EL (cell line): ENCODE measurements around the gene SNRNP35.
"Not testable (repeated sequence)": the region's sequence is repeated elsewhere in the genome, so short reads cannot be mapped to it uniquely, and the experiment has no call there.

Experiments used
- DNase-seq: peaks from one replicate; pipeline ENCODE4 v3.0.0-alpha.2; 2016

SNRNP35 gene, protein sequence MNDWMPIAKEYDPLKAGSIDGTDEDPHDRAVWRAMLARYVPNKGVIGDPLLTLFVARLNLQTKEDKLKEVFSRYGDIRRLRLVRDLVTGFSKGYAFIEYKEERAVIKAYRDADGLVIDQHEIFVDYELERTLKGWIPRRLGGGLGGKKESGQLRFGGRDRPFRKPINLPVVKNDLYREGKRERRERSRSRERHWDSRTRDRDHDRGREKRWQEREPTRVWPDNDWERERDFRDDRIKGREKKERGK

DNA sequence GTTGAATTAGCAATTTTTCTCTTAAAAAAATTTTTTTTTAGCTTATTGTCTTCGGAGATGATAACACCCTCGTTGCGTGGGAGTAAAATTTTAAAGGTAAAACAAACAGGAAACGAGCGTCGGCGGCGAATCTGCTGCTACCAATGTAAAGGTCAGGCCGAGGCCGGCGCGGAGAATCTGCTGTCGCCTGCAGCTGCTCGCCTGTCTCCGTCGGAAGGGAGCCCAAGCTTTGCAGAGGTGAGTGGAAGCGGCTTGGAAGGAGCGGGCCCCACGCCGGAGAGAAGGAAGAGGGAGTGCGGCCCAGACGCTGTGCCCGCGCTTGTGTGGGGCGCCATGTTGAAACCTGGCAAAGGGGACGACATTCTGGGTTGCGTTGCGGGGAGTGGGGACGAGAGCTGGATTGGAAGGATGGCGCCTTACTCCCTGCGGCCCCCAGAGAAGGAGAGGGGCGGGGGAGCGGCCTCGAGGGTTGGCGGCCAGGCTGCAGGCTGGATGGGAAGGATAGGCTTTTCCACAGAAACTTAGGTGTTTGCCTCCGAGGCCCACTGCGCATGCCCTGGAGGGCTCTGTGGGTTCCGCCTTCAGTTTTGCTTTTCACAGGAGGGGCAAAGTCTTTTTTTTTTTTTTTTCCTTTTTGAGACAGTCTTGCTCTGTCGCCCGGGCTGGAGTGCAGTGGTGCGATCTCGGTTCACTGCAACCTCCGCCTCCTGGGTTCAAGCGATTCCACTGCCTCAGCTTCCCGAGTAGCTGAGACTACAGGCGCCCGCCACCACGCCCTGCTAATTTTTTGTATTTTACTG lies at the start of gene SNRNP35:
Gene SNRNP35, plus strand, starts transcription at position 160 of the 800 bp plus-strand sequence. CDS start 7,402 bp downstream, outside the sequence.
- peak; percentile 87 for DNase-seq

DNA sequence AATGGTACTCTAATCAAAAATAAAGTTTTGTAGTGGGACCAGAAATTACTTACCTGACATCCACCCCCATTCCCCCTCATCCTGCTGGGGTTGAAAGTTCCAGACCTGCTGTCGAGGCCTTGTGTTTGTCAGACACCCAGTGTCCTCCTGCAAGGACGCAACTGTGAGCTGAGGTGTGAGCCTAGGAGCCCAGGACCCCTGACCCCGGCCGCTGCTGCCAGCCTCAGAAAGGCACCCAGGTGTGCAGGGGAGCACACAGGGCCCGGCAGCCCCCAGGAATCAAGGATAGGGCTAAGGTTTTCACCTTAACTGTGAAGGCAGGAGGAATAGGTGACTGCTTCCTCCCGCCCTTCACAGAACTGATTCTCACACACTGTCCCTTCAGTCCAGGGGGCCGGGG lies 49.3 kb upstream of the SNRNP35 start:
- DNase-seq: not testable (repeated sequence)

DNA sequence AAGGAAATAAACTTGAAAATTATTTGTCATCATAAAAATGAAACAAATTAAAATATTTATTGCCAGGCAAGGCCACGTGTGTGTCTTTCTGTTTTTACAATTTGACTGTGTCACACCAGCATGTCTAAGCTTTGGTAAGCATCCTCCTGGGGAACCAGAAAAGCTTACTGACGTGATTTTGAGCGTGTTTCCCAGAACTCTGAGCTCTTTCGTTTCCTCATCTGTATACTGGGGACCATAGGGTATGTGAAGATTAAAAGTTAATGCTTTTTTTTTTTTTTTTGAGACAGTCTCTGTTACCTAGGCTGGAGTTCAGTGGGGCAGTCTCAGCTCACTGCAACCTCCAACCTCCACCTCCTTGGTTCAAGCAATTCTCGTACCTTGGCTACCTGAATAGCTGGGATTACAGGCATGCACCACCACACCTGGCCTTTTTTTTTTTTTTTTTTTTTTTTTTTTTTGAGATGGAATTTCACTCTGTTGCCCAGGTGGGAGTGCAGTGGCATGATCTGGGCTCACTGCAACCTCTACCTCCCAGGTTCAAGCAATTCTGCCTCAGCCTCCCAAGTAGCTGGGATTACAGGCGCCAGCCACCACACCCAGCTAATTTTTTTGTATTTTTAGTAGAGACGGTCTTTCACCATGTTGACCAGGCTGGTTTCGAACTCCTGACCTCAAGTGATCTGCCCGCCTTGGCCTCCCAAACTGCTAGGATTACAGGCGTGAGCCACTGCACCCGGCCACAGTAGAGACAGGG lies 48.5 kb upstream of the SNRNP35 start:
- not testable (repeated sequence) for DNase-seq

DNA sequence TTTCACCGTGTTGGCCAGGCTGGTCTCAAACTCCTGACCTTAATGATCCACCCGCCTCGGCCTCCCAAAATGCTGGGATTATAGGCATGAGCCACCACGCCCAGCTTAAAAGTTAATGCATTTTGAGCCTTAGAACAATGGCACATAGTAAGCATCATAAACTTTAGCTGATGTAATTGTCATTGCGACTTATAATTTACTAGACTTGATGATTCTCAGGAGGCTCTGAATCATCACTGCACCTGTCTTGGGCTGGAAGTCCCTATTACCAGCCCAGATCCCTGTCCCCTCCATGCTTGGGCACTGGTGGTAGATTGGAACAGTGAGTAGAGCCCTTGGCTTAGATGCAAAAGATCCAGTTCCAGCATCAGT lies 47.9 kb upstream of the SNRNP35 start:
- DNase-seq: no peak

DNA sequence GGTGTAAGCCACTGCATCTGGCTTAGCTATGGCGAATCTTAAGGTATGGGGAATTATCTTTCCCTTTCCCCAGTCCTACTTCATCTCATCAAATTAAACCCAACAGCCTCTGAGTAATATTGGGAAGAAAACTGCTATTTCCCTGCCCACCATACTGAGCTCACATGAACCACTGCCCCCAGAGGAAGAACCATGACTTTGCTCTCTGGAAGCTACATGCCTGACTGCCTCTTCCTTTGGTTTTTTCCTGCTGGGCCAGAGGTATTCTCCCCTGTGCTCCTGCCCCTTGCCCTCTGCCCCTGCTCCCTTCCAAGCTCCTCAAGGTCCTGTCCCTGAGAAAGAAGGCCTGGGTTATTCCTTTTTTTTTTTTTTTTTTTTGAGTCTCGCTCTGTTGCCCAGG lies 36.6 kb upstream of the SNRNP35 start:
- DNase-seq: no peak

DNA sequence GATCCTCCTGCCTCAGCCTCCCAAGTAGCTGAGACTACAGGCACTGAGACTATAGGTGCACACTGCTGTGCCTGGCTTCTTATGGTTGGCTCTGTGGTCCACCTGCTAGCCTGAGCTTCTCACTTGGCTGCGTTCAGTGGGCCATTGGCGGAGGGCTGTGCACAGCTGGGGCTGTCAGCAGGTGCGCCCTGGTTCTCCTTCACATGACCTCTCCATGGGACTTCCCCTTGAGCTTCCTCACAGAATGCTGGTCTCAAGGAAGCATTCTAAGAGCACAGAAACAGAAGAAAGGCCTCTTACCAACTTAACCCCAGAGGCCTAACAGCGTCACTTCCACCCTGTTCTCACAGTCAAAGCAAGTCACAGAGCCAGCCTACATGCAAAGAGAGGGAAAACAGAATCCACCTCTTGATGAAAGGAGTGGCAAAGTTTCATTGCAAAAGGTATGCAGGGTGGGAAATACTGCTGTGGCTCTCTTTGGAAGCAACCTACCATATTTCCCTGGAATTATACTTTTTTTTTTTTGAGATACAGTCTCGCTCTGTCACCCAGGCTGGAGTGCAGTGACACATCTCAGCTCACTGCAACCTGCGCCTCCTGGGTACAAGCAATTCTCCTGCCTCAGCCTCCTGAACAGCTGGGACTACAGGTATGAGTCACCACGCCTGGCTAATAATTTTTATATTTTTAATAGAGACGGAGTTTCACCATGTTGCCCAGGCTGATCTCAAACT lies 30.7 kb upstream of the SNRNP35 start:
- no peak for DNase-seq

DNA sequence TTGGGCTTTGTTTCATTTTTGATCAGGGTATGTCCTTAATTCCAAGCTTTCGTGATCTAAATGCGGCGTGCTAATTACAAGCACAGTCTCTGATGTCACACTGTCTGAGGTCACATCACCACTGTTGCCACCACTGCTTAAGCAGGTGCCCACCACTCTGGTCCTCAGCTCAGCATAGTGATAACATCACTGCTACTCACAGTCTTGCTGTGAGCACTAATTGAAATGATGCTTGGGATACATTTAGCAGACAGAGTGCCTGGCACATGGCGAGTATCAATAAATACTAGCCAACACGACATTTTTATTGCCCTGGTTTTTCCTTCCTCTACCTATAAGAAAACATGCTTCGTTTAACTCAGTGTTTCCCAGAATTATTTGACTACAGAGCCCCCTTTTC lies 29.3 kb upstream of the SNRNP35 start:
- DNase-seq: no peak

DNA sequence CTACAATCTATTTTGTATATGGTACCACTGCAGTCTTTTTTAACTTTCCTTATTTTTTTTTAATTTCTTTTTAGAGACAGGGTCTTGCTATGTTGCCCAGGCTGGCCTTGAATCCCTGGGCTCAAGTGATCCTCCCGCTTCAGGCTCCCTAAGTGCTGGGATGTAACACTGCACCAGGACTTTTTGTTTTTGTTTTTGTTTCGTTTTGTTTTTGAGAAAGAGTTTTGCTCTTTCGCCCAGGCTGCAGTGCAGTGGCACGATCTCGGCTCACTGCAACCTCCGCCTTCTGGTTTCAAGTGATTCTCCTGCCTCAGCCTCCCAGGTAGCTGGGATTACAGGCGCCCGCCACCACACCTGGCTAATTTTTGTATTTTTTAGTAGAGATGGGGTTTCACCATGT lies 28.8 kb upstream of the SNRNP35 start:
- not testable (repeated sequence) for DNase-seq

DNA sequence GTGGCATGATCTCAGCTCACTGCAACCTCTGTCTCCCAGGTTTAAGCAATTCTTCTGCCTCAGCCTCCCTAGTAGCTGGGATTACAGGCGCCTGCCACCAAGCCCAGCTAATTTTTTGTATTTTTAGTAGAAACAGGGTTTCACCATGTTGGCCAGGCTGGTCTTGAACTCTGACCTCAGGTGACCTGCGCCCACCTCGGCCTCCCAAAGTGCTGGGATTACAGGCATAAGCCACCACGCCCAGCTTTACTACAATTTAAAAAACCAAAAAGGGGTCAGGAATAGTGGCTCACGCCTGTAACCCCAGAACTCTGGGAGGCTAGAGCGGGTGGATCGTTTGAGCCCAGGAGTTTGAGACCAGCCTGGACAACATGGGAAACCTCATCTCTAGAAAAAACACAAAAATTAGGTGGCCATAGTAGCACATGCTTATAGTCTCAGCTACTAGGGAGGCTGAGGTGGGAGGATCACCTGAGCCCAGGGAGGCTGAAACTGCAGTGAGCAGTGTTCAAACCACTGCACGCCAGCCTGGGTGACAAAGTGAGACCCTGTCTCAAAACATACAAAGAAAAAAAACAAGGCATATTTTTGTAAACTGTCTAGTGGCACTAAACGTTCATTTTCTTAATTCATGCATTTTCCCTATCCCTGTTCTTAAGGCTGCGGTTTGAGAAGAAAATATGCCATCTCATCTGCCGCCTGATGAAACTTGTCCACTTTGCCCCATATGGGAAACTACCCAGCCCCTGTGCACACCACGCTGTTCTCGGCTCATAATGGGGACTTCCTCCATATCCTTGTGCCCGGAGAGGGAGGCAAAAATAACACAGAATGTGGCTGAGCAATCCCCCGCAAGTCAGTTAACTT lies 25.8 kb upstream of the SNRNP35 start:
- DNase-seq: not testable (repeated sequence)

DNA sequence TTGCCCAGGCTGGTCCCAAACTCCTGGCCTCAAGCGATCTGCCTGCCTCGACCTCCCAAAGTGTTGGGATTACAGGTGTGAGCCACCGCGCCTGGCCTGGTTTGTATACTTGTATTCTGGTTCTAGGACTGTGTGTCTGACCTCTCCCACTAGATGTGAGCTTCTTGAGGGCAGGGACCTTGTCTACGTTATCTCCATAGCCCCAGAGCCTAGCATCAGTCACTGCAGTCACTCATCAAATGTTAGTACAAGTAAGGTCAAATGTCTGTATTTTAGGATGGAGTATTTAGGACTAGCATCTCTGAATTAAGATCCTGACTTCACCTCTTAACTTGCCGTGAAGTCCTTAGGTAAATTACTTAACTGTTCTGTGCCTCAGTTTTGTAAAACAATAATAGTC lies 24.3 kb upstream of the SNRNP35 start:
- DNase-seq: no peak

DNA sequence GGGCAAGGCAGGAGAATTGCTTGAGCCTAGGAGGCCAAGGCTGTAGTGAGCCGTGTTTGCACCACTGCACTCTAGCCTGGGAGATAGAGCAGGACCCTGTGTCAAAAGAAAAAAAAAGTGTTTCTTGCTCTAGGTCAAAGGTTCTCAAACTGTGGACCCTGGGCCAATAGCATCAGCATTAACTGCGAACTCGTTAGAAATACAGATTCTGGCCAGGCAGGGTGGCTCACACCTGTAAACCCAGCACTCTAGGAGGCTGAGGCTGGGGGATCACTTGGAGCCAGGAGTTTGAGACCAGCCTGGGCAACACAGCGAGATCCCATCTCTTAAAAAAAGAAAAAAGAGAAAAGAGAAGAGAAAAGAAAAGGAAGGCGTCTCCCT lies 22.3 kb upstream of the SNRNP35 start:
- DNase-seq: no peak

DNA sequence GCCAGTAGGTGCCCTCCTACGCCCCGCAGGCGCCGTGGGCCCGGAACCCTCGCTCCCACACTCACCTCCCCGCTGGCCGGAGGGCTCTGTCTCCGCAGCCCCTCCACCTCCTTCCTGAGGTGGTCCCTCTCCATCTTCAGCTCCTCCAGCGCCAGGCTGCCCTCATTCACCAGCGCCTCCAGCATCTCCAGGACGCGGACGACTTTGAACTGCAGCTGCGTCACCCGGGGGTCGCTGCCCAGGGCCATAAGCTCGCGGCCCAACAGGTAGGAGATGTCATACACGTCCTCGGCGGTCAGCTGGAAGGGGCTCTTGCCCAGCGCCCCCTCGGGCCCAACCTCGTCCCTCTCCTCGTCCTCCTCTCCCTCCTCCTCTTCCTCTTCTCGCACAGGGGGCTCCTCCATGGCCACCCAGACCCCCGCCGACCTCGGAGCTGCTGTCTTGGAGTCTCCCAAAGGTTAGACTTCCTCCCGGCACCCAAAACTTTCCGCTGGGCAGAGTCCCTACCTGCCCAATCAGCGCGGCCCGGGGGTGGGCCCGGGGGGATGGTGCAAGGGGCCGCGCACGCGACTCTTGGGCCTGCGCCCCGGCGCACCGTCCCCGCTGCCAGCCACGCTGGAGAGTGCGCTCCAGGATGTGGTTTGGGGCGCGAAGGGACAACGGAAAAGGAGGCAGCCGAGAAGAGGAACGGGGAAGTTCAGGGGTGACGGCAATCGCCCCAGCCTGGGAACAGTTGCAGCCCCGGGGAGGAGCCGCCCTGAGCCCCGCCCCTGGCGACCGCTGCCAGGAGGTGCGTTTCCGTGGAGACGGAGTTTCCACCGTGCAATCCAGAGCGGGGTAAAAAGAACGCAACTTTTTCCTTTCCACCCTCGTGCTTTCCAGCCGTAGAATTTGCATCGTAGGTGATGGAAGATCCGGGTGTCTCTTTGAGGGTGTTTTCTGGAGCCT lies 21.6 kb upstream of the SNRNP35 start, which contains the start of gene RILPL2:
Gene RILPL2, minus strand, starts transcription at position 668 of the 948 bp plus-strand sequence. Its CDS starts 264 bp downstream, at position 404.
- peak; percentile 90 for DNase-seq

DNA sequence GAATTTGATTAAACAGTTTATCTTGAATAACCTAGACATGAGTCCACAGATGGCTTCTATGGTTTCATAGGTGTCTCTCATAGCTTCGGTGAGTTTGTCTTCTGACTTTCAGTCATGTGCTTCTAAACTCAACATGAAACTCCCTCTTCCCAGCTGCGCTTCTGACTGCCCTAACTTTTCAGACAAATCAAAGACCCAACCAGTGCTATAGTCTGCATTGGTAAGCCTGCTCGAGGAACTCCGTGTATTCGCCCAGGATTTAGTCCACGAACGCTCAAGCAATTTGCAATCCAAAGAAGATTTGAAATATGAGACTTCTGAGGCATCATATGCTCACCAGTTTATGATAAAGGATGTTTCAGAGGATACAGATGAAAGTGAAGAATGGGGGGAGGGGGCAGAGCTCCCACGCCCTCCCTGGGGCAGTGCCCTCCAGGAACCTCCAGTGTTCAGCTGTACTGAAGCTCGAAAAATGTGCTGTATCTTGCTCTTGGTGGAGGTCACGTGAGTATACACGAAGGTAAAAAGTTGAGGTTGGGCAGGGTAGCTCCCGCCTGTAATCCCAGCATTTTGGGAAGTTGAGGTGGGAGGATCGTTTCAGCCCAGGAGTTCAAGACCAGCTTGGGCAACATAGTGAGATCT lies 16.3 kb upstream of the SNRNP35 start:
- DNase-seq: no peak

DNA sequence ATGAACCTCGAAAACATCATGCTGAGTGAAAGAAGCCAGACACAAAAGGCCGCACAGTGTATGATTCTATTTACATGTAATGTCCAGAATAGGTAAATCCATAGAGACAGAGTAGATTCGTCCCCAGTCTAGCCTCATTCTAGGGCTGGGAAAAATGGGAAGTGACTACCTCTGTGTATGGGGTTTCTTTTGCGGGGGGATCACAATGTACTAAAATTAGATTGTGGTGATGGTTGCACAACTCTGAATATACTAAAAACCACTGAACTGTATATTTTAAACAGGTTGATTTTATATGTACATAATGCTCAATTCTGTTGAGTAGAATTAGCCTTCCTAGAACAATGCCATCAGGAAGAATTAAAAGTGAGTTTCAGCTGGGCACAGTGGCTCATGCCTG lies 15.2 kb upstream of the SNRNP35 start:
- no peak for DNase-seq

DNA sequence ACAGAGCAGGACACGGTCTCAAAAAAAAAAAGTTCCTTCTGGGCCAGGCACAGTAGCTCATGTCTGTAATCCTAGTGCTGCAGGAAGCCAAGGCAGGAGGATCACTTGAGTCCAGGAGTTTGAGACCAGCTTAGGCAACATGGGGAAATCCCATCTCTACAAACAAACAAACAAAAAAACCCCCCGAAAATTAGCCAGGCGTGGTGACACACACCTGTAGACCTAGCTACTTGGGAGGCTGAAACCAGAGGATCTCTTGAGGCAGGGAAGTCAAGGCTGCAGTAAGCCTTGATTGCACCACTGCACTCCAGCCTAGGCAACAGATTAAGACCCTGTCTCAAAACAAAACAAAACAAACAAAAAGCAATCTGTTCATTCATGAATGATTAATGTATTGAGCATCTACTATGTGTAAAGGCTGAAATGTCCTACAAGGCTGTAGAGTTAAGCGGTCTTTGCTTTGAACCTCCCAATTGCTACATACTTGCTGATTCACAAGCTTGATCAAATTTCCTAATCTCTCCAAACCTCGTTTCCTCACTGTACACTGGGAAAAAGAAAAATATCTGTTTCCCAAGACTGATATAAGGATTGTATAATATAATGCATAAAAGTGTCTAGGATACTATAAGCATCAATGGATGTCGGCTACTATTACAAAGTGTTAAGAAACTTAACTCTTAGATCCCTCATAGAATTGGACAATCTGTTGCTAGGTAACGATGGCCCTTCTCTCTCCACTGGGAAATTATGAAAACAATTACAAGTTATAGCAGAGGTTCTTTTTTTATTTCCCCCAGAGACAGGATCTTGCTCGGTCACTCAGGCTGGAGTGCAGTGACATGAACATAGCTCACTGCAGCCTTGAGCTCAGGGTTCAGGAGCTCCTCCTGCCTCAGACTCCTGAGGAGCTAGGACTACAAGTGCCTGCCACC lies 13.6 kb upstream of the SNRNP35 start:
- no peak for DNase-seq

DNA sequence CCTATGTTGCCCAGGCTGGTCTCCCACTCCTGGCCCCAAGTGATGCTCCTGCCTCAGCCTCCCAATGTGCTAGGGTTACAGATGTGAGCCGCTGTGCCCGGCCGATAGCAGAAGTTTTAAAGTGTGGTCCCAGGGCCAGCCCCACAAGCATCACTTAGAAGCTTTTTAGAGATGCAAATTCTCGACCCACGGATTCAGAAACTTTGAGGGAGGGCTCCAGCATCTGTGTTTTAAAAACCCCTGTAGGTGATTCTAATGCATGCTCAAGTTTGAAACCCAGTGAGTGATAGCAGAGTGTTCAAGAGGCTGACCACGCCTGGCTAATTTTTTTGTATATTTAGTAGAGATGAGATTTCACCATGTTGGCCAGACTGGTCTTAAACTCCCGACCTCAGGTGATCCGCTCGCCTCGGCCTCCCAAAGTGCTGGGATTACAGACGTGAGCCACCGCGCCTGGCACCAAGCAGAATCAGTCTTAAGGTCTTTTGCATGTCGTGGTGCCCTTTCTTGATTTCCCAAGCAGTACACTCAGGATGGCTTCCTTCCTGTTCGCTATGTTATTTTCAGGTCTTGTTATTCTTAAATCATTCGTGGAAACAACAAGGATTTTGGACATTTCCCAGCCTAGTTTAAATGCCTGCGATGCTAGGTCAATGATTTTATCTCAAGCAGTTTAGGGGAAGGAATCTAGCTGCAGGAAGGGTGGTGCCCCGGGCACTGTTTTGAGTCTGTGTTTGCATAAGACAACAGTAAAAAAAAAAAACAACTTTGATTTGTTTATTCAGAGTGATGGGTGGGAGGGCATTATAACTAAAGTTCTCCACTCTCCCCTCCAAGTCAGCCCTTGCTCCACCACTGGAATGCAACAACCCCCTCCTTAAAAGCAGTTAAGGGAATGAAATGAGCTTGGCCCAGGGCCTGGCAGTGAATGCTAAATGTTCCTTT lies 12.3 kb upstream of the SNRNP35 start:
- DNase-seq: peak; percentile 62

DNA sequence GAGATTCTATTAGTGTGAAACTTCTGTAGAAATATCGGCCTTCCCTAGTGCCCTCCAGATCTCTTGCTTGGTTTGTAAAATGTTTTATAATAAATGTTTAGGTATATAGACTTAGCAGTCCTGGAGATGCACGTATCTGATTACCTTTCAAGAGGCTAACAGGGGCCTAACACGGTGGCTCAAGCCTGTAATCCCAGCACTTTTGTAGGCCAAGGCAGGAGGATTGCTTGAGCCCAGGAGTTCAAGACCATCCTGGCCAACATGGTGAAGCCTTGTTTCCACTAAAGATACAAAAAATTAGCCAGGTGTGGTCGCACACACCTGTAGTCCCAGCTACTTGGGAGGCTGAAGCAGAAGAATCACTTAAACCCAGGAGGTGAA lies 11.6 kb upstream of the SNRNP35 start:
- DNase-seq: no peak

DNA sequence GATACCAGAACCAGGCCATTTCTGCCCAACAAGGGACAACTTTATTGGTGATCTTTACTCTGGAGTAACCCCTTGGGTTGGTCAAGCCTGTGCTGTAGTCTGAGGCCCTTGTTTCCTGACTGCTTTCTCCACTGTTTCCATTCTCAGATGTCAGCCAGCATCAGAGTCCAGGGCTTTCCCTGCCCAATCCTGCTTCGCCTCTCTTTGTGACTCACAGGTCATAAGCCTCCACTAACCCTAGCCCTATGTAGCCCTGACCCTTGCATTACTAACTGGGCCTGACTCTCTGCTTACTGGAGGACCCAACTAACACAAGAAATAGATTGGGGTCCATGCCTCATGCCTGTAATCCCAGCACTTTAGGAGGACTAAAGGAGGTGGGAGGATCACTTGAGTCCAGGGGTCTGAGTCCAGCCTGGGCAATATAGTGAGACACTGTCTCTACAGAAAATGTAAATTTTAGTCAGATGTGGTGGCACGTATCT lies 8.6 kb upstream of the SNRNP35 start:
- no peak for DNase-seq
